Uterus (tissue), 2 donors: ENCODE results near the gene CDK5.

ENCODE experiments used
- CTCF ChIP-seq, 4 experiments: fragments of 200-600 bp in 2 of 4; fragments of 450-650 bp in 2 of 4; sonication (generic) in 2 of 4; IDR thresholded peaks; one replicate each; pipeline ENCODE4 v1.5.1; 2016 to 2019; ENCODE audit warnings: antibody characterized with exemption in 4 of 4, mild to moderate bottlenecking in 2 of 4, moderate library complexity in 1 of 4
- POLR2A ChIP-seq, 2 donors: fragments of 450-650 bp; IDR thresholded peaks; one replicate each; pipeline ENCODE4 v1.6.1; 2016; ENCODE audit warnings: antibody characterized with exemption in 2 of 2, mild to moderate bottlenecking in 1 of 2, moderate library complexity in 1 of 2

- no peak for TF ChIP-seq CTCF (IDR thresholded peaks at IDR 0.05)
- no peak for TF ChIP-seq POLR2A (IDR thresholded peaks at IDR 0.05)
Measured at GRCh38 chr7:151095123-151095797, 37.6 kb upstream of the CDK5 start.
